Gastroesophageal sphincter (tissue), 3 donors: ENCODE measurements around the gene RTCA.
"Not testable (repeated sequence)": the region's sequence is repeated elsewhere in the genome, so short reads cannot be mapped to it uniquely, and the experiment has no call there.

Source experiments
- EP300 ChIP-seq: sonication (generic); formaldehyde crosslinking; IDR thresholded peaks from one replicate; pipeline ENCODE4 v1.6.1; 2017; ENCODE audit warnings: antibody characterized with exemption, mild to moderate bottlenecking
- POLR2A ChIP-seq, 2 donors: fragments of 450-650 bp; IDR thresholded peaks; one replicate each; pipeline ENCODE4 v1.6.1; 2017; ENCODE audit warnings: antibody characterized with exemption in 2 of 2, mild to moderate bottlenecking in 2 of 2, moderate library complexity in 1 of 2
- POLR2AphosphoS5 ChIP-seq: sonication (generic); formaldehyde crosslinking; IDR thresholded peaks from one replicate; pipeline ENCODE4 v1.6.1; 2017; ENCODE audit warnings: antibody characterized with exemption
- TF ChIP-seq, protein P1 (sequence below), 4 experiments: fragments of 200-600 bp in 2 of 4; fragments of 450-650 bp in 2 of 4; sonication (generic) in 1 of 4; IDR thresholded peaks; one replicate each; pipeline ENCODE4 v1.5.1; 2017 to 2019; ENCODE audit warnings: antibody characterized with exemption in 4 of 4, mild to moderate bottlenecking in 2 of 4, moderate library complexity in 2 of 4

DNA sequence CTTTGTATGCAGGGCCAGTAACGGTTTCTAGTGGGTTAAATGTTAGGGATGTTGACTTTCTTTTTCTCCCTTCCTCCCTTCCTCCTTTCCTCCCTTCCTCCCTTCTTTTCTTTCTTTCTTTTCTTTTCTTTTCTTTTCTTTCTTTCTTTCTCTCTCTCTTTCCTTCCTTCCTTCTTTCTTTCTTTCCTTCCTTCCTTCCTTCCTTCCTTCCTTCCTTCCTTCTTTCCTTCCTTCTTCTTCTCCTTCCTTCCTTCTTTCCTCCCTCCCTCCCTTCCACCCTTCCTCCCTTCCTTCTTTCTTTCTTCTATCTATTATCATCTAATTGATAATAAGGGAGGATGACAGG is 60.3 kb downstream of the RTCA start:
- TF ChIP-seq, protein P1, sequence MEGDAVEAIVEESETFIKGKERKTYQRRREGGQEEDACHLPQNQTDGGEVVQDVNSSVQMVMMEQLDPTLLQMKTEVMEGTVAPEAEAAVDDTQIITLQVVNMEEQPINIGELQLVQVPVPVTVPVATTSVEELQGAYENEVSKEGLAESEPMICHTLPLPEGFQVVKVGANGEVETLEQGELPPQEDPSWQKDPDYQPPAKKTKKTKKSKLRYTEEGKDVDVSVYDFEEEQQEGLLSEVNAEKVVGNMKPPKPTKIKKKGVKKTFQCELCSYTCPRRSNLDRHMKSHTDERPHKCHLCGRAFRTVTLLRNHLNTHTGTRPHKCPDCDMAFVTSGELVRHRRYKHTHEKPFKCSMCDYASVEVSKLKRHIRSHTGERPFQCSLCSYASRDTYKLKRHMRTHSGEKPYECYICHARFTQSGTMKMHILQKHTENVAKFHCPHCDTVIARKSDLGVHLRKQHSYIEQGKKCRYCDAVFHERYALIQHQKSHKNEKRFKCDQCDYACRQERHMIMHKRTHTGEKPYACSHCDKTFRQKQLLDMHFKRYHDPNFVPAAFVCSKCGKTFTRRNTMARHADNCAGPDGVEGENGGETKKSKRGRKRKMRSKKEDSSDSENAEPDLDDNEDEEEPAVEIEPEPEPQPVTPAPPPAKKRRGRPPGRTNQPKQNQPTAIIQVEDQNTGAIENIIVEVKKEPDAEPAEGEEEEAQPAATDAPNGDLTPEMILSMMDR (IDR thresholded peaks at IDR 0.05): not testable (repeated sequence)
- not testable (repeated sequence) for TF ChIP-seq EP300; POLR2AphosphoS5; POLR2A (IDR thresholded peaks at IDR 0.05)
